SIG-M5 (cell line): Measurements from ENCODE around the gene OR4D2.

Experiments used
- DNase-seq: peaks from one replicate; lab custom pipeline; 2025; lab: John Stamatoyannopoulos, UW

OR4D2 gene

GRCh38 chr17:58210922-58211321, 44.1 kb downstream of the OR4D2 start:
- DNase-seq: no peak

- no peak for DNase-seq
These were observed 48.9 kb downstream of the OR4D2 start for GRCh38 chr17:58215685-58216084.

GRCh38 chr17:58217766-58218165, 51.0 kb downstream of the OR4D2 start:
- no peak for DNase-seq

- DNase-seq: peak; percentile 71
These were observed 52.4 kb downstream of the OR4D2 start, which contains the start of gene MKS1 for GRCh38 chr17:58219007-58219788. MKS1 (minus strand) TSS chr17:58219255; CDS start chr17:58219230, 25 bp downstream.

GRCh38 chr17:58219789-58220183, 53.0 kb downstream of the OR4D2 start:
- no peak for DNase-seq
